NCI-H82 (cell line): ENCODE data around the gene NRG2.

Experiments
- DNase-seq: peaks from one replicate; lab custom pipeline; 2025; lab: John Stamatoyannopoulos, UW

NRG2 gene

GRCh38 chr5:140042643-140043507 is at the start of gene NRG2:
Gene NRG2 (minus strand): TSS chr5:140043299.
- DNase-seq: peak; percentile 89

GRCh38 chr5:140090251-140090650 is 47.2 kb upstream of the NRG2 start:
- no peak for DNase-seq

GRCh38 chr5:140084541-140084940 is 41.4 kb upstream of the NRG2 start:
- no peak for DNase-seq

DNA sequence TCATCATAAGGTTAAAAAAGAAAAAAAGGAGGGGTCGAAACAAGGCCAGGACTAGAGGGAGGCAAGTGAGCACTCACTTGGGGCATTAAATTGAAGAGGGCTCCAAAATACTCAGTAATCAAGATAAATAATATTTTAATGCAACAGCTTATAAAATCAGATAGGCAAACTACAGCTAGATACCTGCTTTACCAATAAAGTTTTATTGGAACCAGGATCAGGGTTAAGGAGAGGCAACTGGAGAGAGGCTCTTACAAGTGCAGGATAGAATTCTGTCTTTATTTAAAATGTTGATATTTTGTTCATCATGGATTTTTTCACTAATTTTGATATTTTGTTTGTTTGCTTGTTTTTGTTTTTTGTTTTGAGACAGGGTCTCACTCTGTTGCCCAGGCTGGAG is 40.6 kb upstream of the NRG2 start:
- DNase-seq: no peak

DNA sequence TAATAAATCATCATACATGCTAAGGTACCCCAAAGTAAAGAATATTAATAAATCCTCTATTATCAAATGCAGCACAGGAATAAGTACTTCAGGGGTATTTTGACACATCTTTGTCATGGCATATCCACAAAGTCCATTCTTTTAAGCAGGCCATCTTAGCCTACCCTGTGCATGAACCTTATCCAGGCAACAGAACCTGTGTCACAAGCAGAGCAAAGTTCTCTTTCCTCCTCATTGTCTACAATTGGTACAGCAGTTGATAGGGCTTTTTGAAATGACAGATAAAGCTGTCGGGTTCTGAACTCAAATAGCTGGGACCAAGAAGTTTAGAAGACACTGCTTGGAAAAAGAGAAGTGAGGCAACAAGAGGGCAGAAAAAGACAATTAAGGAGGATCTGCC is 40.0 kb upstream of the NRG2 start:
- no peak for DNase-seq

DNA sequence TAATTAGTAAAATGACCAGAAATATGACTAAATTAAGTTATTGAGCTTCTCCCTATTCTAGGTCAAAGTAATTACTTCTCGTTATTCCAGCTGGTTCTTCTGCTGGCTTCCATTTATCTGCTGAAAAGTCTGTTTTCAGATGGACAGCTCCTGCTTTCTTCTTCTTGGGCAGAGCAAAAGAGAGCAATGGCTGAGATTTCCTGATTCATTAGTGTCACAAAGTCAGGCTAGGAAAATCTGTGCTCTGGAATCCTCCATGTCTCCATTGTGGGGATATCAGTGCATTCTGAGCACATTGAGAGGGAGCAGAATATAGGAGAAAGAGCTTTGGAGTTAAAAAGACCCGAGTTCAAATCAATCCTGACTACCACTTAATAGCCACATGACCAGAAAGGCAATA is 33.7 kb upstream of the NRG2 start:
- DNase-seq: no peak

DNA sequence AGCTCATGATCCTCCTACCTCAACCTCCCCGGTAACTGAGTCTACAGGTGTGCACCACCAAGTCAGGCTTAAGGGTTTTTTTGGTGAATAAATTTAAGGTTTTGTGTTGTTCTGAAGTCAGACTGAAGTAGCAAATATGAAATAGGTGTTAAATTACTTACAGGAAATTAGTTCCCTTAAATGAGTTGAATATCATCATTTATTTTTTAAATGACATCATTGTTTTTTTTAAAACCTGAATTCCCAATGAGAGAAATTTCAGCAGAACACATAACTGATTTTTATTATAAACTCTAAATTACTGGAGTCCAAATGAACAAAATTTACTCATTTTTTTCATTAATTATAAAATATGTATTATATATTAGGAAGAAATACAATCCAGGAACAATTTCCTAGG is 33.0 kb upstream of the NRG2 start:
- DNase-seq: no peak

- no peak for DNase-seq
These were observed 32.3 kb upstream of the NRG2 start for GRCh38 chr5:140075371-140075770.

DNA sequence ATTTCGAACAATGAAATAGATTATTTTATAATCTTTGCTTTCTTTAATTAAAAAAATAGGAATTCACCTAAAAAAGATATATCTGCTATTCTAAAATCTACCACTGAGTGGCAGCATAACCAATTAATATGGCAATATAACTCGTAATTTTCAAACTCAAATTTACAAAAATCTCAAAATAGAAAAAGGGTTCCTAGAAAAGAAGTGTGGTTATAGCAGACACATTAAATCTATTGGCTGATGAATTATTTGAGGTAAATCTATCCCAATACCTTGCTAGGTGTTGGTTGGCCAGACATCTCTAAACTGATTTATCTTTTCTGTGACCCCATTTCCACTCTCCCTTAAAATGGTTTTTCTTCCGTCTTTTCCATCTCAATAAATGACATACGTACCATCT is 30.2 kb upstream of the NRG2 start:
- no peak for DNase-seq

GRCh38 chr5:140072812-140073211 is 29.7 kb upstream of the NRG2 start:
- no peak for DNase-seq

- no peak for DNase-seq
These were observed 17.7 kb upstream of the NRG2 start for GRCh38 chr5:140060816-140061215.

- DNase-seq: no peak
These were observed 15.3 kb upstream of the NRG2 start for GRCh38 chr5:140058212-140058932.

DNA sequence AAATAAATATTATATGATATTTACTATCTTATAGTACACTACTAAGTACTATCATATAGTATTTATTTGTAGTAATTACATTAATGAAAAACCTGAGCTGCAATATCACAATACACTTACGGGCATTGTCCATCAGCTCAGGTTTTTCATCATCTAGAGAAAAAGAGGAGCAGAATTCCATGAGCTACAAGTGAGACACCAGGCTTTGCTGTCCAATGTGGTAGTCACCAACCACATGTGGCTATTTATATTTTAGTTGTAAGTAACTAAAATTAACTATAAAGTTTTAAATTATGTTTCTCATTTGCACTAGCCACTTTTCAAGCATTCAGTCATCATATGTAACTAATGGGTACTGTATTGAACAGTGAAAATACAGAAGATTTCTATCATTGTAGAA is 13.8 kb upstream of the NRG2 start:
- no peak for DNase-seq

DNA sequence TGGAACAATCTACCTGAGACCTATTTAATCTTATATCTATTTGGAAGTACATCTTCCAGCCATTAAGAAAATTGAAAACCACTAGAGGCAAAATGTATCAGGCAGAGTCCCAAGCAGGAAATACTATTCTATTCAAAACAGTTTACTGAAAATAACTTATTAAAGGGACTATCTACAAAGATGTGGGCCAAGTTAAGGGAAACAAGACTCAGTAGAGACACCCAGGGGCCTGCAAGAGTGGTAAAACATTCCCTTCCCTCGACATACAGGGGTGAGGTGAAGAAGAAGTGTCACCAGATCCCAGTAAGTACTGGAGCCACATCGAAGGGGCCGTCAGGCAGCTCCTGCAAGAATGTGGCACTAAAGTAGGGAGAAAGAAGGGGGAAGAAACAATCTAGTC is 12.1 kb upstream of the NRG2 start:
- peak; percentile 52 for DNase-seq

DNA sequence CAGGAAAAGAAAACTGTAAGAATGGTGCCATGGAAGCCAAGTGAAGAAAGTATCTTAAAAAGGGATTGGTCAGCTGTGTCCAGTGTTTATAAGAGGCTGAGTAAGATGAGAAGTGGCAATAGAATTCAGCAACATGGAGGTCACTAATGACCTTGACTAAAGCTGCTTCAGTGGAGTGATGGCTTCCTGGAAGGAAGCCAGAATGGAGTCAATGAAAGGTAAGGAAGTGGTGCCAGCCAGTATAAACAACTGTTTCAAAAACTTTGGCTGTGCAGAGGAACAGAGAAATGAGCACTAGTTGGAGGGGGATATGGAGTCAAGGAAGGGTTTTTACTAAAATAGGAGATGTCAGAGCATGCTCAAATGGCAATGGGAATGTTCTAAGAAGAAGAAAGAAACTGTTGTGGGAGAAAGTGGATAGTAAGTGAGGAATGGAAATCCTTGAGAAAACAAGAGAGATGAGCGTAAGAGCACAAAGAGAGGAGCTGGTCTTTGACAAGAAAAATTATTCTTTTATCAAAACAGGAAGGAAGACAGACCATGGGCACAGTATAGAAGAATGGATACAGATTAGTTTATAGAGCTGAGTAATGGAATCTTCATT is 11.1 kb upstream of the NRG2 start:
- DNase-seq: peak; percentile 27

DNA sequence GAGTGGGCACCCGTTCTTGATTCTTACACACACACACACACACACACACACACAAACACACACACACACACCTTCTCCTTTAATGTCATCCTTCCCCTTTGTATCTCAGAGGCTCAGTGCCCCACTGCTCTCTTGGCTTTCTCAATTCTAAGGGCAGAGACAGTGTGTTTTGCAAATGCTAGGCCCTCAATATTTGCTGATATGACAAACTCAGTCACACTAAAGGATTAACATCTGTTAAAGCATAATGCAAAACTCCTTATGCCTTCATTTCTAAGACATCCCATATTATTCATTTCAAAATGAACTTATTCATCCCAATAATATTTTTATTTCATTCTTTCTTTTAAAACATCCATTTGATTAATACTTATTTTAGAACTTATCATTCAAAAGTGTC is 8.9 kb upstream of the NRG2 start:
- DNase-seq: no peak

GRCh38 chr5:140049713-140050112 is 6.6 kb upstream of the NRG2 start:
- DNase-seq: no peak

DNA sequence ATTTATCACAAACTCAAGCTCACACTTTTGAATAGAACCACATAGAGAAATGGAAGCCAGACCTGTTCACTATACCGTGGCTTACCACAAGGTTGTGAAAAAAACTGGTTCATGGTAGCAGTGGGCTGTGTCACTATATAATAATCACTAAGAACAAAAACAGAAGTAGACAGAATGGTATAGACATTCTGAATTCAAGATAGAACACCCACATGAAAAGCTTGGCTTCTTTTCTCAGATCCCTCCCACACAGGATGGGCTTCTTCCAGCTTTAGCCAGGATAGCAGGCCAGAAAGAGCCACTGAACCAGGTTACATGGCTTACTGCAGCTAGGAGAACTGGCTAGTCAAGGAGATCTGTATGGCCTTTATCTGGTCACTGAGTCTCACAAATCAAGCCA is 6.1 kb upstream of the NRG2 start:
- no peak for DNase-seq

DNA sequence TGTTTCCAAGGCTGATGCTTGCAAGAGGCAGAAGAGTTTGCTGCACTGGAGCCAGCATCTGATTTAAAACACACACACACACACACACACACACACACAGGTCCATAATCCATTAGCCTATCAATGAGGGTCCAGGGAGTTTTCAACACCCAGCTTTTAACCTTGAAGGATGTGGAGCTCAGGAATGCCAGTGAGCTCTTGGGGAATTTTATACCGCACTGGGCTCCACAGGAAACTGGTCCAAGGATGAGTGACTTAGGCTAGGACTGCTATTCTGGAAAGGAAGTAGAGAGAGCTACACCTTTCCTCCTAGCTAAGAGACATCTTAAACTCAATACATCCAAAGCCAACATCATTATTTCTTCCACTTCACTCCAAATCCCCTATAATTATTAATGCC is 942 bp upstream of the NRG2 start:
- peak; percentile 54 for DNase-seq

GRCh38 chr5:140043508-140043872 is 391 bp upstream of the NRG2 start:
- peak; percentile 85 for DNase-seq

GRCh38 chr5:140042393-140042642 is 781 bp downstream of the NRG2 start:
- no peak for DNase-seq

GRCh38 chr5:140041492-140042392 is 1.4 kb downstream of the NRG2 start:
- DNase-seq: peak; percentile 85
